Tongue (tissue), 2 donors: Measurements from ENCODE around the gene CHSY3. TPM values are rescaled to one million over a fixed set of nuclear protein-coding genes. Genes with fewer than 3 reads are reported as not detected.

Experiments
- DNase-seq: peaks from one replicate; pipeline ENCODE4 v3.0.0-alpha.2; 2015
- total RNA-seq: library from RNA; depleted of rRNA; stranded (reverse); fragments of >200 nt; gene quantifications from one replicate; pipeline ENCODE4 v1.2.3, GENCODE V29; 2014

The CHSY3 gene
- total RNA-seq, 1 donor from 2014 or later: 7.6 TPM

- DNase-seq: no peak
These were observed 119.7 kb downstream of the CHSY3 start for GRCh38 chr5:130024006-130024405.

GRCh38 chr5:130025511-130025910 lies 121.2 kb downstream of the CHSY3 start:
- DNase-seq: no peak

- DNase-seq: no peak
These were observed 128.5 kb downstream of the CHSY3 start for GRCh38 chr5:130032807-130033206.

GRCh38 chr5:130034566-130035210 lies 130.4 kb downstream of the CHSY3 start:
- DNase-seq: no peak

- no peak for DNase-seq
These were observed 131.1 kb downstream of the CHSY3 start for GRCh38 chr5:130035388-130035787.

- DNase-seq: no peak
These were observed 133.6 kb downstream of the CHSY3 start for GRCh38 chr5:130037905-130038304.

- DNase-seq: no peak
These were observed 139.6 kb downstream of the CHSY3 start for GRCh38 chr5:130043834-130044233.

GRCh38 chr5:130045334-130045733 lies 141.1 kb downstream of the CHSY3 start:
- no peak for DNase-seq

- no peak for DNase-seq
These were observed 146.3 kb downstream of the CHSY3 start for GRCh38 chr5:130050585-130050984.

- DNase-seq: no peak
These were observed 148.5 kb downstream of the CHSY3 start for GRCh38 chr5:130052752-130053151.

- DNase-seq: no peak
These were observed 151.3 kb downstream of the CHSY3 start for GRCh38 chr5:130055572-130055971.

- no peak for DNase-seq
These were observed 157.5 kb downstream of the CHSY3 start for GRCh38 chr5:130061746-130062145.

- no peak for DNase-seq
These were observed 159.3 kb downstream of the CHSY3 start for GRCh38 chr5:130063603-130064002.

- no peak for DNase-seq
These were observed 160.2 kb downstream of the CHSY3 start for GRCh38 chr5:130064484-130064883.

- peak; percentile 3 for DNase-seq
These were observed 161.4 kb downstream of the CHSY3 start for GRCh38 chr5:130065617-130066016.

GRCh38 chr5:130066644-130067043 lies 162.4 kb downstream of the CHSY3 start:
- no peak for DNase-seq

GRCh38 chr5:130067364-130067763 lies 163.1 kb downstream of the CHSY3 start:
- no peak for DNase-seq

- no peak for DNase-seq
These were observed 163.8 kb downstream of the CHSY3 start for GRCh38 chr5:130068101-130068500.

GRCh38 chr5:130068988-130069387 lies 164.7 kb downstream of the CHSY3 start:
- no peak for DNase-seq

- DNase-seq: no peak
These were observed 170.6 kb downstream of the CHSY3 start for GRCh38 chr5:130074820-130075219.

- no peak for DNase-seq
These were observed 172.7 kb downstream of the CHSY3 start for GRCh38 chr5:130077007-130077406.

GRCh38 chr5:130078661-130079060 lies 174.4 kb downstream of the CHSY3 start:
- peak; percentile 2 for DNase-seq

GRCh38 chr5:130090569-130091270 lies 186.5 kb downstream of the CHSY3 start:
- DNase-seq: peak; percentile 10

GRCh38 chr5:130092991-130093390 lies 188.7 kb downstream of the CHSY3 start:
- no peak for DNase-seq
